ENCODE data around the gene ATXN7L3. TPM values are rescaled to one million over a fixed set of nuclear protein-coding genes. Genes with fewer than 3 reads are reported as not detected.
"Not testable (repeated sequence)": the region's sequence is repeated elsewhere in the genome, so short reads cannot be mapped to it uniquely, and the experiment has no call there.

The ATXN7L3 gene
- total RNA-seq, 1 experiment from 2014 or later, result 65.7 TPM

DNA sequence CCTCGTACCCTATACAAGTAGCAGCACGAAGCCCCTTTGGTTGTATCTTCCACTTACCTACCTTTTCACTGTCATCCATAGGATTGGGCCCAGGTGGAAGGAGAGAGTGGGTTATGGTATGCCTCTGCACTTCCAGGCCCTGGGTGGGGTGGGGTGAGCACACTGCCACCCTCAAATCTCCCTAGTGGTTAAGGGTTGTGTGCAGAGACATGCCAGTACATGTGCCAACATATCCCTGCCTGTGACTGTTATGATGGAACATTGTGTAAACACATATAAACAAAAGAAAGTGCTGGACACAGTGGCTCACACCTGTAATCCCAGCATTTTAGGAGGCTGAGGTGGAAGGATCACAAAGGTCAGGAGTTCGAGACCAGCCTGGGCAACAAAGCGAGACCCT lies 46.8 kb downstream of the ATXN7L3 start:
- H3K27ac Mint-ChIP-seq (ENCODE audit: low read depth, unreplicated experiment), result peak overlapping the region; percentile 98

DNA sequence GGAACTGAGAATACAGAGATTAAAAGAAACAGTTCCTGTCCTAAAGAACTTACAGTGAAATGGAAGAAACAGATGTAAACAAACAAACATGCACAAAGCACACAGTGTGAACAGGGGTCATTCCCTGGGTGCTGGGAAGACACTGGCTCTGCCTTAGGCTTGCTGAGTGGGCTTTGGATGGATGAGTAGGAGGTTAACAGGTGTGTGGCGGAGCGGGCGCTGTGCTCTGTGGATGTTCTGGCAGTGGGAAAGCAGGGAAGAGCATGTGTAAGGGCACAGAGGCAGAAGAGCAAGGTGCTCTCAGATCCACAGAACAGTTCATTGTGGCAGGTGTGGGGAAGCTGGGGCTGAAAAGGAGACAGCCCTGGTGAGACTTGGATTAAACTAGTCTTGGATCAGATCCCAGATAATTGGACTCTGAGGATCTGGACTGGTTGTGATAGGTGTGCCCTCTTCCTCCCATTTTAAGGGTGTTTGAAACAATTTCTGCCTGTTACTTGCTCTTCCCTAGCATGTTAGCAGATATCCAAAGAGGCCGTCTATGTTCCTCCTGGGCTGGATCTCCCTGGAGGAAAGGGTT lies 49.8 kb downstream of the ATXN7L3 start:
- CTCF ChIA-PET, result interaction anchor here (1.6 kb wide), 1 partner anchor 21 kb away, joined by 3 read pairs; the partner anchor contains the start of gene ASB16
- TF ChIP-seq, protein P1, sequence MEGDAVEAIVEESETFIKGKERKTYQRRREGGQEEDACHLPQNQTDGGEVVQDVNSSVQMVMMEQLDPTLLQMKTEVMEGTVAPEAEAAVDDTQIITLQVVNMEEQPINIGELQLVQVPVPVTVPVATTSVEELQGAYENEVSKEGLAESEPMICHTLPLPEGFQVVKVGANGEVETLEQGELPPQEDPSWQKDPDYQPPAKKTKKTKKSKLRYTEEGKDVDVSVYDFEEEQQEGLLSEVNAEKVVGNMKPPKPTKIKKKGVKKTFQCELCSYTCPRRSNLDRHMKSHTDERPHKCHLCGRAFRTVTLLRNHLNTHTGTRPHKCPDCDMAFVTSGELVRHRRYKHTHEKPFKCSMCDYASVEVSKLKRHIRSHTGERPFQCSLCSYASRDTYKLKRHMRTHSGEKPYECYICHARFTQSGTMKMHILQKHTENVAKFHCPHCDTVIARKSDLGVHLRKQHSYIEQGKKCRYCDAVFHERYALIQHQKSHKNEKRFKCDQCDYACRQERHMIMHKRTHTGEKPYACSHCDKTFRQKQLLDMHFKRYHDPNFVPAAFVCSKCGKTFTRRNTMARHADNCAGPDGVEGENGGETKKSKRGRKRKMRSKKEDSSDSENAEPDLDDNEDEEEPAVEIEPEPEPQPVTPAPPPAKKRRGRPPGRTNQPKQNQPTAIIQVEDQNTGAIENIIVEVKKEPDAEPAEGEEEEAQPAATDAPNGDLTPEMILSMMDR (IDR thresholded peaks at IDR 0.05; ENCODE audit: unreplicated experiment), result no peak
- Mint-ChIP-seq H3K4me1 (ENCODE audit: insufficient read depth, unreplicated experiment) (peaks cover 38% of the 10 kb centered on the region), H3K36me3 (ENCODE audit: insufficient read depth, unreplicated experiment) (peaks cover 41% of the 10 kb centered on the region), H3K4me3 (ENCODE audit: unreplicated experiment) (no peak overlapping the region), H3K9me3 (ENCODE audit: unreplicated experiment) (no peaks in the 10 kb centered on the region), H3K27ac (ENCODE audit: low read depth, unreplicated experiment) (peak overlapping the region; percentile 39), H3K27me3 (ENCODE audit: insufficient read depth, unreplicated experiment) (no peaks in the 10 kb centered on the region)
- BruUV-seq (replicated peaks), result no TSS peak
- no peak for DNase-seq (ENCODE audit: unreplicated experiment)
- POLR2A ChIA-PET, result interaction anchor here (4.4 kb wide), 1 partner anchor 37 kb away, joined by 18 read pairs; the partner anchor contains the start of gene TMUB2
- intact Hi-C loops (cut with micrococcal nuclease), result no loop called here

More for the DNA sequence above, 46.8 kb downstream of the ATXN7L3 start:
- POLR2A ChIA-PET, result interaction anchor here (0.6 to 4.4 kb wide), 6 partner anchors 9 to 34 kb away, joined by 3 to 18 read pairs (median 6); partner anchors contain the start of genes HDAC5 and TMUB2
- Mint-ChIP-seq H3K9me3 (ENCODE audit: unreplicated experiment) (no peaks in the 10 kb centered on the region), H3K4me3 (ENCODE audit: unreplicated experiment) (peak overlapping the region; percentile 46), H3K4me1 (ENCODE audit: insufficient read depth, unreplicated experiment) (peaks cover 25% of the 10 kb centered on the region), H3K36me3 (ENCODE audit: insufficient read depth, unreplicated experiment) (peaks cover 37% of the 10 kb centered on the region), H3K27me3 (ENCODE audit: insufficient read depth, unreplicated experiment) (no peaks in the 10 kb centered on the region)
- peak; percentile 78 for DNase-seq (ENCODE audit: unreplicated experiment)
- TF ChIP-seq, protein P1 (IDR thresholded peaks at IDR 0.05; ENCODE audit: unreplicated experiment), result no peak
- CTCF ChIA-PET, result interaction anchor here (0.7 to 1.6 kb wide), 3 partner anchors 14 to 24 kb away, joined by 3 to 5 read pairs (median 4); no protein-coding TSS in a partner anchor
- intact Hi-C loops (cut with micrococcal nuclease), result no loop called here
- no TSS peak for BruUV-seq (replicated peaks)

DNA sequence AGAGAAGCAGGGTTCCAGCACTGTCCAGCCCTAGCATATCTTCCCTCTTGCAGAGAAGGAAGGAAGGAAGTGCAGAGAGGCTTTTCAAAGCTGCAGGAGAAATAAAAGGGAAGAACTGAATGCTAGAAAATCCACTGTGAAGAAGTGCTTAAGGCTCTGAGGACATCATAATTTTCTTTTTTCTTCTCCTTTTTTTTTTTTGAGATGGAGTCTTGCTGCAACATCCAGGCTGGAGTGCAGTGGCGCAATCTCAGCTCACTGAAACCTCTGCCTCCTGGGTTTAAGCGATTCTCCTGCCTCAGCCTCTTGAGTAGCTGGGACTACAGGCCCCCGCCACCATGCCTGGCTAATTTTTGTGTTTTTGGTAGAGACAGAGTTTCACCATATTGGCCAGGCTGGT lies 50.6 kb downstream of the ATXN7L3 start:
- intact Hi-C loops (cut with micrococcal nuclease); H3K4me3 Mint-ChIP-seq (ENCODE audit: unreplicated experiment); H3K27me3 Mint-ChIP-seq (ENCODE audit: insufficient read depth, unreplicated experiment); DNase-seq (ENCODE audit: unreplicated experiment); BruUV-seq (replicated peaks); H3K9me3 Mint-ChIP-seq (ENCODE audit: unreplicated experiment): not testable (repeated sequence)
- peaks cover 38% of the 10 kb centered on the region for H3K4me1 Mint-ChIP-seq (ENCODE audit: insufficient read depth, unreplicated experiment)
- peak overlapping the region; percentile 39 for H3K27ac Mint-ChIP-seq (ENCODE audit: low read depth, unreplicated experiment)
- ChIA-PET CTCF (interaction anchor here (1.6 kb wide), 1 partner anchor 21 kb away, joined by 3 read pairs; the partner anchor contains the start of gene ASB16), POLR2A (interaction anchor here (0.9 kb wide), 1 partner anchor 37 kb away, joined by 3 read pairs; the partner anchor contains the start of gene TMUB2)
- peaks cover 41% of the 10 kb centered on the region for H3K36me3 Mint-ChIP-seq (ENCODE audit: insufficient read depth, unreplicated experiment)

DNA sequence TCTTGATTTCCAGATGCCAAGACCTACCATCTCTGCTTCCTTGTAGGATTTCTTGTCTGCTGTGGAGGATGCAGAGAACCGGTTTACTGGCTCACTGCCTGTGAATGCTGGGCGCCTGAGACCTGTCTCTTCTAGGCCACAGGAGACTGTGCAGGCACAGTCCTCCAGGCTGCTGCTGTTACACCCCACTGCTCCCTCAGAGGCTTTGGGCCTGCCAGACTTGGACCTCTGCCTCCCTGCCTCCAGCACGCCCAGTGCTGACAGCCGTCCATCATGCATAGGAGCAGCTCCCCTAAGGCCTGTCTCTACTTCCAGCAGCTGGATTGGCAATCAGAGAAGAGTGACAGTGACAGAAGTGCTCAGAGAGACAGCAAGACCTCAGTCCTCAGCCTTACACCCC lies 51.9 kb downstream of the ATXN7L3 start:
- Mint-ChIP-seq H3K4me1 (ENCODE audit: insufficient read depth, unreplicated experiment) (peaks cover 34% of the 10 kb centered on the region), H3K27me3 (ENCODE audit: insufficient read depth, unreplicated experiment) (no peaks in the 10 kb centered on the region), H3K4me3 (ENCODE audit: unreplicated experiment) (no peak overlapping the region), H3K27ac (ENCODE audit: low read depth, unreplicated experiment) (peak overlapping the region; percentile 78), H3K9me3 (ENCODE audit: unreplicated experiment) (no peaks in the 10 kb centered on the region), H3K36me3 (ENCODE audit: insufficient read depth, unreplicated experiment) (peaks cover 35% of the 10 kb centered on the region)
- BruUV-seq (replicated peaks), result no TSS peak
- TF ChIP-seq, protein P1 (IDR thresholded peaks at IDR 0.05; ENCODE audit: unreplicated experiment), result no peak
- DNase-seq (ENCODE audit: unreplicated experiment), result no peak
- intact Hi-C loops (cut with micrococcal nuclease), result no loop called here
- ChIA-PET CTCF (interaction anchor here (0.6 kb wide), 1 partner anchor 78 kb away, joined by 3 read pairs; no protein-coding TSS in a partner anchor), POLR2A (no interaction called here)

Data from MCF 10A (cell line).